GM12874 (cell line): ENCODE results near the gene SCGB1A1.

Experiments used
- CTCF ChIP-seq: IDR thresholded peaks from 2 replicates; pipeline ENCODE4 v1.5.1; 2011; ENCODE audit warnings: low read depth, mild to moderate bottlenecking, control low read depth, low read length, moderate library complexity; ENCODE audit not compliant: insufficient read depth

Gene SCGB1A1

GRCh38 chr11:62419314-62419929, 589 bp downstream of the SCGB1A1 start:
- TF ChIP-seq CTCF, result no peak

- no peak for TF ChIP-seq CTCF
Observed at GRCh38 chr11:62419943-62420342, 1.1 kb downstream of the SCGB1A1 start.

GRCh38 chr11:62420882-62421281, 2.0 kb downstream of the SCGB1A1 start:
- TF ChIP-seq CTCF, result no peak

GRCh38 chr11:62421996-62422395, 3.2 kb downstream of the SCGB1A1 start:
- TF ChIP-seq CTCF, result no peak

GRCh38 chr11:62423012-62423411, 4.2 kb downstream of the SCGB1A1 start:
- no peak for TF ChIP-seq CTCF

- TF ChIP-seq CTCF, result no peak
Observed at GRCh38 chr11:62427630-62428233, 8.9 kb downstream of the SCGB1A1 start.

- TF ChIP-seq CTCF, result no peak
Observed at GRCh38 chr11:62428871-62429560, 10.2 kb downstream of the SCGB1A1 start.
